Measurements from ENCODE around the gene SLC17A3.

Gene SLC17A3

GRCh38 chr6:25868436-25869183, 5.4 kb downstream of the SLC17A3 start:
- no peaks in the 10 kb centered on the region for H3K36me3 ChIP-seq (ENCODE audit: low read length)
- H3K27me3 ChIP-seq (ENCODE audit: low read length): no peaks in the 10 kb centered on the region
- TF ChIP-seq CTCF (IDR thresholded peaks at IDR 0.05; ENCODE audit: insufficient read depth, low read length, poor library complexity, severe bottlenecking) (no peak), EZH2phosphoT487 (conservative IDR thresholded peaks at IDR 0.05; ENCODE audit: low read length) (no peak)
- no peaks in the 10 kb centered on the region for H3F3A ChIP-seq (ENCODE audit: insufficient read depth)
- H4K20me1 ChIP-seq (ENCODE audit: low read depth, low read length): no peaks in the 10 kb centered on the region
- no peak overlapping the region for H3K4me2 ChIP-seq (ENCODE audit: low read depth, low read length, poor library complexity, severe bottlenecking)
- H3K9me2 ChIP-seq (replicated peaks; ENCODE audit: insufficient read depth, low read length): no peaks in the 10 kb centered on the region
- no peaks in the 10 kb centered on the region for H3K79me2 ChIP-seq (ENCODE audit: insufficient read depth, low read length)
- no peak overlapping the region for H3K27ac ChIP-seq (ENCODE audit: low read depth, low read length)
- no peak overlapping the region for H2AFZ ChIP-seq (ENCODE audit: low read depth, low read length, severe bottlenecking)
- H3K9me3 ChIP-seq (ENCODE audit: insufficient read depth, low read length): no peaks in the 10 kb centered on the region
- H3K4me3 ChIP-seq (ENCODE audit: insufficient read depth, low read length, poor library complexity, severe bottlenecking): no peak overlapping the region
- H3K9ac ChIP-seq (ENCODE audit: low read length): no peak overlapping the region

- no peak for TF ChIP-seq CTCF (IDR thresholded peaks at IDR 0.05; ENCODE audit: insufficient read depth, low read length, poor library complexity, severe bottlenecking)
- H3K9me2 ChIP-seq (replicated peaks; ENCODE audit: insufficient read depth, low read length): no peaks in the 10 kb centered on the region
- no peaks in the 10 kb centered on the region for H3F3A ChIP-seq (ENCODE audit: insufficient read depth)
- H3K9ac ChIP-seq (ENCODE audit: low read length): no peak overlapping the region
- no peaks in the 10 kb centered on the region for H3K36me3 ChIP-seq (ENCODE audit: low read length)
- no peaks in the 10 kb centered on the region for H3K79me2 ChIP-seq (ENCODE audit: insufficient read depth, low read length)
- no peak overlapping the region for H3K4me2 ChIP-seq (ENCODE audit: low read depth, low read length, poor library complexity, severe bottlenecking)
- no peaks in the 10 kb centered on the region for H3K27me3 ChIP-seq (ENCODE audit: low read length)
- no peak overlapping the region for H2AFZ ChIP-seq (ENCODE audit: low read depth, low read length, severe bottlenecking)
- H4K20me1 ChIP-seq (ENCODE audit: low read depth, low read length): no peaks in the 10 kb centered on the region
- H3K9me3 ChIP-seq (ENCODE audit: insufficient read depth, low read length): no peaks in the 10 kb centered on the region
- no peak overlapping the region for H3K27ac ChIP-seq (ENCODE audit: low read depth, low read length)
- H3K4me3 ChIP-seq (ENCODE audit: insufficient read depth, low read length, poor library complexity, severe bottlenecking): no peak overlapping the region
Measured at GRCh38 chr6:25866011-25866410, 8.0 kb downstream of the SLC17A3 start.

- H3K9me2 ChIP-seq (replicated peaks; ENCODE audit: insufficient read depth, low read length): no peaks in the 10 kb centered on the region
- H3K4me2 ChIP-seq (ENCODE audit: low read depth, low read length, poor library complexity, severe bottlenecking): no peak overlapping the region
- H4K20me1 ChIP-seq (ENCODE audit: low read depth, low read length): no peaks in the 10 kb centered on the region
- no peaks in the 10 kb centered on the region for H3K36me3 ChIP-seq (ENCODE audit: low read length)
- no peak overlapping the region for H3K27ac ChIP-seq (ENCODE audit: low read depth, low read length)
- H3F3A ChIP-seq (ENCODE audit: insufficient read depth): no peaks in the 10 kb centered on the region
- no peaks in the 10 kb centered on the region for H3K9me3 ChIP-seq (ENCODE audit: insufficient read depth, low read length)
- H3K79me2 ChIP-seq (ENCODE audit: insufficient read depth, low read length): no peaks in the 10 kb centered on the region
- H3K4me3 ChIP-seq (ENCODE audit: insufficient read depth, low read length, poor library complexity, severe bottlenecking): no peak overlapping the region
- no peak overlapping the region for H2AFZ ChIP-seq (ENCODE audit: low read depth, low read length, severe bottlenecking)
- H3K27me3 ChIP-seq (ENCODE audit: low read length): no peaks in the 10 kb centered on the region
- no peak overlapping the region for H3K9ac ChIP-seq (ENCODE audit: low read length)
- TF ChIP-seq CTCF (IDR thresholded peaks at IDR 0.05; ENCODE audit: insufficient read depth, low read length, poor library complexity, severe bottlenecking): no peak
- TF ChIP-seq EZH2phosphoT487 (conservative IDR thresholded peaks at IDR 0.05; ENCODE audit: low read length): no peak
Measured at GRCh38 chr6:25863360-25863759, 10.7 kb downstream of the SLC17A3 start.

All from SU-DHL-6 (cell line).